Kidney tubule cell (primary cell): ENCODE measurements around the gene AHNAK.

ENCODE experiments used
- DNase-seq: peaks from one replicate; pipeline ENCODE4 v3.0.0-alpha.2; 2018; ENCODE audit warnings: low spot score

The AHNAK gene

GRCh38 chr11:62532096-62532495 is 14.5 kb downstream of the AHNAK start:
- no peak for DNase-seq

- no peak for DNase-seq
Observed at GRCh38 chr11:62516736-62517371, 29.8 kb downstream of the AHNAK start.

GRCh38 chr11:62514151-62514550 is 32.5 kb downstream of the AHNAK start:
- no peak for DNase-seq

- no peak for DNase-seq
Observed at GRCh38 chr11:62513626-62514025, 33.0 kb downstream of the AHNAK start.

GRCh38 chr11:62512961-62513360 is 33.6 kb downstream of the AHNAK start:
- no peak for DNase-seq

GRCh38 chr11:62508336-62509058 is 38.1 kb downstream of the AHNAK start:
- peak; percentile 94 for DNase-seq

- DNase-seq: no peak
Observed at GRCh38 chr11:62507125-62507422, 39.5 kb downstream of the AHNAK start.

GRCh38 chr11:62506413-62507124 is 40.0 kb downstream of the AHNAK start:
- no peak for DNase-seq

- DNase-seq: no peak
Observed at GRCh38 chr11:62505440-62506091, 41.0 kb downstream of the AHNAK start.

GRCh38 chr11:62505059-62505439 is 41.6 kb downstream of the AHNAK start:
- DNase-seq: no peak

- no peak for DNase-seq
Observed at GRCh38 chr11:62504158-62504973, 42.2 kb downstream of the AHNAK start.

GRCh38 chr11:62502030-62502730 is 44.4 kb downstream of the AHNAK start:
- no peak for DNase-seq

GRCh38 chr11:62501432-62501891 is 45.1 kb downstream of the AHNAK start:
- no peak for DNase-seq

- DNase-seq: no peak
Observed at GRCh38 chr11:62500650-62501030, 46.0 kb downstream of the AHNAK start.

- DNase-seq: peak; percentile 78
Observed at GRCh38 chr11:62499944-62500649, 46.5 kb downstream of the AHNAK start.

GRCh38 chr11:62499311-62499943 is 47.2 kb downstream of the AHNAK start:
- peak; percentile 66 for DNase-seq

- DNase-seq: no peak
Observed at GRCh38 chr11:62498492-62499286, 47.9 kb downstream of the AHNAK start.

- DNase-seq: no peak
Observed at GRCh38 chr11:62498031-62498430, 48.6 kb downstream of the AHNAK start.

- DNase-seq: peak; percentile 75
Observed at GRCh38 chr11:62497132-62497801, 49.3 kb downstream of the AHNAK start.
